Urinary bladder (tissue), 4 donors: ENCODE data around the gene CAP2. TPM values are rescaled to one million over a fixed set of nuclear protein-coding genes. Genes with fewer than 3 reads are reported as not detected.

Experiments
- DNase-seq: peaks from one replicate; pipeline ENCODE4 v3.0.0-alpha.2; 2015; ENCODE audit errors: extremely low spot score
- H3K27ac ChIP-seq: one replicate; pipeline ENCODE4 v1.5.1; 2013; ENCODE audit warnings: low read depth, mild to moderate bottlenecking, moderate library complexity
- H3K36me3 ChIP-seq: one replicate; pipeline ENCODE4 v1.6.1; 2013; ENCODE audit warnings: mild to moderate bottlenecking, moderate library complexity; ENCODE audit not compliant: insufficient read depth
- H3K4me1 ChIP-seq: one replicate; pipeline ENCODE4 v1.6.1; 2013; ENCODE audit warnings: mild to moderate bottlenecking, moderate library complexity; ENCODE audit not compliant: insufficient read depth
- H3K4me3 ChIP-seq: one replicate; pipeline ENCODE4 v1.5.1; 2013; ENCODE audit warnings: low read depth, low read length
- WGBS: extraction: QIAGEN DNeasy Blood & Tissue Kit; methylation state at CpG from one replicate; pipeline ENCODE4 v1.1.7; 2013; 5-methylcytosine and 5-hydroxymethylcytosine counted together
- polyA plus RNA-seq: library from polyadenylated mRNA; stranded (reverse); fragments of 200-250 nt; gene quantifications from one replicate; pipeline ENCODE4 v1.2.3, GENCODE V29; 2013
- total RNA-seq: library from RNA; depleted of rRNA; stranded (reverse); fragments of >200 nt; gene quantifications from one replicate; pipeline ENCODE4 v1.2.3, GENCODE V29; 2014
- donor health status: healthy with polysubstance abuse.
- donor health status: healthy.

Gene CAP2
- total and polyA plus RNA-seq, 2 donors = 19.0 to 34.3 TPM

GRCh38 chr6:17478223-17478907, 85.0 kb downstream of the CAP2 start:
- Histone ChIP-seq H3K4me1 (no peaks in the 10 kb centered on the region), H3K36me3 (no peaks in the 10 kb centered on the region), H3K27ac (no peak overlapping the region), H3K4me3 (no peak overlapping the region)
- no peak for DNase-seq
- 85% methylated on average over 7 of the region's 7 CpGs for WGBS

GRCh38 chr6:17478946-17479345, 85.6 kb downstream of the CAP2 start:
- Histone ChIP-seq H3K36me3 (no peaks in the 10 kb centered on the region), H3K27ac (peak overlapping the region; percentile 53), H3K4me1 (no peaks in the 10 kb centered on the region), H3K4me3 (no peak overlapping the region)
- DNase-seq = no peak
- WGBS = 94% methylated on average over 7 of the region's 7 CpGs

- Histone ChIP-seq H3K27ac (no peak overlapping the region), H3K36me3 (no peaks in the 10 kb centered on the region), H3K4me1 (no peaks in the 10 kb centered on the region), H3K4me3 (no peak overlapping the region)
- WGBS = over 99% methylated on average over 4 of the region's 4 CpGs
- DNase-seq = no peak
These were observed 87.1 kb downstream of the CAP2 start for GRCh38 chr6:17480476-17480875.

- Histone ChIP-seq H3K4me3 (no peak overlapping the region), H3K36me3 (no peaks in the 10 kb centered on the region), H3K4me1 (no peaks in the 10 kb centered on the region), H3K27ac (no peak overlapping the region)
- 96% methylated on average over 7 of the region's 7 CpGs for WGBS
- DNase-seq = no peak
These were observed 89.3 kb downstream of the CAP2 start for GRCh38 chr6:17482711-17483110.

GRCh38 chr6:17483391-17484016, 90.1 kb downstream of the CAP2 start:
- H3K4me3 ChIP-seq = no peak overlapping the region
- no peaks in the 10 kb centered on the region for H3K36me3 ChIP-seq
- no peaks in the 10 kb centered on the region for H3K4me1 ChIP-seq
- no peak for DNase-seq
- H3K27ac ChIP-seq = no peak overlapping the region
- 95% methylated on average over 11 of the region's 11 CpGs for WGBS

- Histone ChIP-seq H3K4me1 (no peaks in the 10 kb centered on the region), H3K36me3 (no peaks in the 10 kb centered on the region), H3K27ac (no peak overlapping the region), H3K4me3 (no peak overlapping the region)
- 90% methylated on average over 10 of the region's 10 CpGs for WGBS
- no peak for DNase-seq
These were observed 90.9 kb downstream of the CAP2 start for GRCh38 chr6:17484201-17484849.

- DNase-seq = no peak
- H3K4me1 ChIP-seq = no peaks in the 10 kb centered on the region
- no peak overlapping the region for H3K27ac ChIP-seq
- H3K4me3 ChIP-seq = no peak overlapping the region
- WGBS = 78% methylated on average over 4 of the region's 4 CpGs
- no peaks in the 10 kb centered on the region for H3K36me3 ChIP-seq
These were observed 91.8 kb downstream of the CAP2 start for GRCh38 chr6:17485181-17485580.

- Histone ChIP-seq H3K36me3 (no peaks in the 10 kb centered on the region), H3K4me1 (no peaks in the 10 kb centered on the region), H3K4me3 (no peak overlapping the region), H3K27ac (no peak overlapping the region)
- DNase-seq = no peak
- WGBS = 95% methylated on average over 2 of the region's 2 CpGs
These were observed 92.6 kb downstream of the CAP2 start for GRCh38 chr6:17485946-17486345.

GRCh38 chr6:17486680-17487079, 93.3 kb downstream of the CAP2 start:
- no peak for DNase-seq
- no peaks in the 10 kb centered on the region for H3K36me3 ChIP-seq
- no peak overlapping the region for H3K27ac ChIP-seq
- H3K4me1 ChIP-seq = peaks cover under 1% of the 10 kb centered on the region
- H3K4me3 ChIP-seq = no peak overlapping the region
- WGBS = 80% methylated on average over 4 of the region's 4 CpGs

- H3K27ac ChIP-seq = peak overlapping the region; percentile 64
- no peak overlapping the region for H3K4me3 ChIP-seq
- H3K36me3 ChIP-seq = no peaks in the 10 kb centered on the region
- H3K4me1 ChIP-seq = peaks cover 1% of the 10 kb centered on the region
- DNase-seq = no peak
- 67% methylated on average over 4 of the region's 4 CpGs for WGBS
These were observed 97.3 kb downstream of the CAP2 start for GRCh38 chr6:17490724-17491123.

GRCh38 chr6:17491416-17492142, 98.2 kb downstream of the CAP2 start:
- Histone ChIP-seq H3K4me3 (no peak overlapping the region), H3K4me1 (peaks cover 1% of the 10 kb centered on the region), H3K36me3 (no peaks in the 10 kb centered on the region), H3K27ac (peak overlapping the region; percentile 64)
- peak; percentile 55 for DNase-seq
- 18% methylated on average over 10 of the region's 10 CpGs for WGBS

GRCh38 chr6:17492350-17492749, 99.0 kb downstream of the CAP2 start:
- H3K4me1 ChIP-seq = peaks cover 1% of the 10 kb centered on the region
- peak overlapping the region; percentile 84 for H3K27ac ChIP-seq
- DNase-seq = no peak
- WGBS = 38% methylated on average over 6 of the region's 6 CpGs
- no peaks in the 10 kb centered on the region for H3K36me3 ChIP-seq
- no peak overlapping the region for H3K4me3 ChIP-seq

GRCh38 chr6:17493286-17493685, 99.9 kb downstream of the CAP2 start:
- H3K27ac ChIP-seq = no peak overlapping the region
- WGBS = 67% methylated on average over 2 of the region's 2 CpGs
- no peaks in the 10 kb centered on the region for H3K36me3 ChIP-seq
- H3K4me1 ChIP-seq = peaks cover 1% of the 10 kb centered on the region
- no peak overlapping the region for H3K4me3 ChIP-seq
- no peak for DNase-seq
